GM12864 (cell line): ENCODE results near the gene ABCA13.

Experiments used
- DNase-seq: peaks from one replicate; pipeline ENCODE4 v3.0.0-alpha.2; 2011; ENCODE audit warnings: low read depth
- H3K4me3 ChIP-seq: 2 replicates; pipeline ENCODE4 v1.5.1; 2011; ENCODE audit warnings: mild to moderate bottlenecking, low read depth, low read length, control low read depth
- TF ChIP-seq, protein P1 (sequence below): IDR thresholded peaks from 2 replicates; pipeline ENCODE4 v1.5.1; 2011; ENCODE audit warnings: low read depth, mild to moderate bottlenecking, moderate library complexity, low read length, control low read depth, inconsistent platforms; ENCODE audit errors: missing control alignments

The ABCA13 gene

DNA sequence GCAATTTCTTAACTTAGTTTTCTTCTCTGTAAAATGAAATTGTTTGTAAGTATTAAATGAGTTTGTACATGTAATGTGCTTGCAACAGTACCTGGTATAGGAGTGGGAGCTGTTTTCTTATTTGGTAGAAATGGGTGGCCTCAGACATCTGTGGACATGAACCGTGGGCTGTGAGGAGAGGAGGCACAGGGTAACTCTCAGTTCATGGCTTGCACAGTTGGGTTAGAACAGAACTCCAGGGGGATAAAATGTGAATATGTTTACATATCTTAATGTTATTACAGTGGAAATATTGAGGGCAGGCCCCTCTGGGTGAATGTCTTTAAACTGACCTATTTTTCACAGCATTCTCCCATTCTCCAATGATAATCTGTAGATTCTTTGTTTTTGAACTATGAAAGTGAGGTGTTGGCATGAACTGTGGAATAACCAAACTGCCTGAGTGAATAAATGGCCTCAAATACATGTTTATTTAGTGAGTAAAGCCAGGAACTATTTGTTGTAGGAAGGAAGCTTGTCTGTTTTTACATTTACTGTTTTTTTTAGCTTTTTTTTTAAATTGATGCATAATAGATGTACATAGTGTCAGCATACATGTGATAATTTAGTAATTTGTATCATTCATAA lies 2.6 kb downstream of the ABCA13 start:
- TF ChIP-seq, protein P1, sequence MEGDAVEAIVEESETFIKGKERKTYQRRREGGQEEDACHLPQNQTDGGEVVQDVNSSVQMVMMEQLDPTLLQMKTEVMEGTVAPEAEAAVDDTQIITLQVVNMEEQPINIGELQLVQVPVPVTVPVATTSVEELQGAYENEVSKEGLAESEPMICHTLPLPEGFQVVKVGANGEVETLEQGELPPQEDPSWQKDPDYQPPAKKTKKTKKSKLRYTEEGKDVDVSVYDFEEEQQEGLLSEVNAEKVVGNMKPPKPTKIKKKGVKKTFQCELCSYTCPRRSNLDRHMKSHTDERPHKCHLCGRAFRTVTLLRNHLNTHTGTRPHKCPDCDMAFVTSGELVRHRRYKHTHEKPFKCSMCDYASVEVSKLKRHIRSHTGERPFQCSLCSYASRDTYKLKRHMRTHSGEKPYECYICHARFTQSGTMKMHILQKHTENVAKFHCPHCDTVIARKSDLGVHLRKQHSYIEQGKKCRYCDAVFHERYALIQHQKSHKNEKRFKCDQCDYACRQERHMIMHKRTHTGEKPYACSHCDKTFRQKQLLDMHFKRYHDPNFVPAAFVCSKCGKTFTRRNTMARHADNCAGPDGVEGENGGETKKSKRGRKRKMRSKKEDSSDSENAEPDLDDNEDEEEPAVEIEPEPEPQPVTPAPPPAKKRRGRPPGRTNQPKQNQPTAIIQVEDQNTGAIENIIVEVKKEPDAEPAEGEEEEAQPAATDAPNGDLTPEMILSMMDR, result no peak
- DNase-seq, result no peak
- no peak overlapping the region for H3K4me3 ChIP-seq

DNA sequence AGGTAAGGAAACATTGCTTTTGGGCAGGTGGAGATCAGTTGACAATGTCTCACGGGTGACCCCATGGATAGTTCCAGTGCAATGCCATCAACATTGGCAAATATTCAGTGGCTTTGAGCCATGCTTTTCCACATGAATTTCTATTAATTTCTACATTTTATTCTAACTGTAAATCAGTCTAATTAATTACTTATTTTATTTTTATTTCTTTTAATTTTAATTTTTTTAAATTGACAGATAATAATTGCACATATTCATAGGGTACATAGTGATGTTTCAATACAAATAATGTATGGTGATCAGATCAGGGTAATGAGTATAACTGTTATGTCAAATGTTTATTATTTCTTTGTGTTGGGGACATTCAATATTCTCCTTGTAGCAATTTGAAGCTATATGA lies 3.8 kb downstream of the ABCA13 start:
- TF ChIP-seq, protein P1, result no peak
- H3K4me3 ChIP-seq, result no peak overlapping the region
- no peak for DNase-seq

DNA sequence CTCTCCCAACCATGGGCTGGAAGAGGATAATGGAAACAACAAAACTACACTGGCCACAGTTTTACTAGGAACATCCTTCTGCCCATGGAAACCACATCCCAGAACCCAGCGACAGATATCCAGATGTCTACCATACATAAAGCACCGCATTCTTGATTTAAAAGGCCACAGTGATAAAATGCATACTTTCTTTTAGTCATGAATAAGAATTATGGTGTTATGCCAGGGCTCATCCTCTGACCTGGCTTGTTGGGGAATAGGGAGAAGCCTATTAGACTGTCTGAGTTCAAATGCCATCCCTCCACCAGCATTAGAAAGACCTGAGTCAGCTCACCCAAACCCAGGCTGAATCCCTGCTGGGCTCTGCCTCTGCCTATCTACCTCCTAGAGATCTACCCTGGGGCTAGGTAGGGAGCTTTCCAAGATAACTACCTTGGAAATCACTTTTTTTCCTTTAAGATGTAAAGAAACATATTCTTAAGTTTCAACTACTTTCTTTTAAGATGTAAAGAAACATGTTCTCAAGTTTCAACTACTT lies 5.2 kb downstream of the ABCA13 start:
- no peak overlapping the region for H3K4me3 ChIP-seq
- DNase-seq, result no peak
- TF ChIP-seq, protein P1, result no peak

DNA sequence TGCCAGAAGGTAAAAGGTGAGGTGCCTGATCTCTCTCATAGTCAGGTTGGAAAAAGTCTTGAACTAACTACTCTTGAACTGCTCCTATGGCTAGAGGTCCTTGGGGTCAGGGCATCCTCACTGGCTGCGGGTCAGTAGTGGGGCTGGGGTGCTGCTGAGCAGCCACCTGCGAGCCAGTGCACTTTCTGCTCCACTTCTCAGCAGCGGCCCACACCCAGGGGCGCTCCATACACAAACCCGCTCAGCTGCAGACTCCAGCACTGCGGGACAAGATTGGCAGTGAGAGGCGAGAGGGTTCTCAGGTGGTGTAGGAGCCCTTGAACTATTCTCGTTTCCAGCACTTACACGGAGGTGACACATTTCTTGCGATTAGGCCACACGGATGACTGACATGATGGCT lies 6.0 kb downstream of the ABCA13 start:
- TF ChIP-seq, protein P1, result no peak
- H3K4me3 ChIP-seq, result no peak overlapping the region
- DNase-seq, result no peak

DNA sequence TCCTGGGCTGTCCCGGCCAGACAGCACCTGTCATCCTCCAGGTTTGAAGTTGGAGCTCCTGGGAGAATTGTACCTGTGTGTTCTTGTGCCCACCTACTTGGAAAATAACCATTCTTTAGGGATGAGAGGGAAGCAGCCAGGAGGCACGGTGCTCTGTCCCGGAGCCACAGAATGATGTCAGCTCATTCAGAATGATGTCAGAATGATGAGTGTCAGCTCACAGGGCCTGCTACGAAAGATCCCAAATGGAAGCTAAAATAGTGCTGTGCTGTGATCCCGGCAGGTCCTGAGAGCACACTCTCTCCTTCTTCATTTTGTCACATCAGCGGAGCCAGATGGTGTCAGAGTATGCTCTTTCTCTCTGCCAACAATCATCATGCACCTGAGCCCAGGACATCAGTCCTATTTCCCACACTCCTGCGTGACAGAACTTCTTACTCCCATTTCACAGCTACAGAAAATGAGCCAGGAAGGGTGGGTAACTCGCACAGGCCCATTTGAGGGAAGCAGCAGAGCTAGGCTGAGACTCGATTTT lies 8.3 kb downstream of the ABCA13 start:
- no peak for DNase-seq
- H3K4me3 ChIP-seq, result no peak overlapping the region
- TF ChIP-seq, protein P1, result no peak

DNA sequence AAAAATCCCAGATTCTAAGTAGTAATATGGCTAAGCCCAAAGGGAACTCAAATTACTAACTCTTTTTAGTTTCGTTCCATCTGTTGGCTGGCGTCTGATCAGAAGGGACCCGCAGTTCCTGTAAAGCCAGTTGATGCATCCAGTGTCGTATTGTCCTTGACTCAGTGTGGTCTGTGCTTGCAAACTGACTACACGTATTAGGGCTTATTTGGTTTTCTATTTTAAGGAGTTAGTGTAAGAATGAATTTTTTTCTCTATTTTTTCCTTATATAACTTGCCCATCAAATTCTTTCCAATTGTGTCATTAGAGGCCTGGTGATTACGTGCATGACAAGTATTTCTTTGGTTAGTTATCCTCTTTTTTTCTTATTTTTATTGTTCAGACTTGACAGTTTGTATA lies 9.7 kb downstream of the ABCA13 start:
- no peak for DNase-seq
- H3K4me3 ChIP-seq, result no peak overlapping the region
- TF ChIP-seq, protein P1, result no peak
